NB4 (cell line): ENCODE data around the gene DSCAML1.

Source experiments
- DNase-seq: peaks from one replicate; pipeline ENCODE4 v3.0.0; 2010; ENCODE audit warnings: low read depth
- H3K4me3 ChIP-seq: one replicate; pipeline ENCODE4 v1.5.1; 2011; ENCODE audit warnings: mild to moderate bottlenecking, low read depth, low read length, moderate library complexity
- CTCF ChIP-seq: IDR thresholded peaks from one replicate; pipeline ENCODE4 v1.5.1; 2012; ENCODE audit warnings: low read depth, low read length
- MAX ChIP-seq: IDR thresholded peaks from 2 replicates; pipeline ENCODE4 v1.6.1; 2011; ENCODE audit warnings: low read depth, low read length
- MYC ChIP-seq: IDR thresholded peaks from 2 replicates; pipeline ENCODE4 v1.6.1; 2011; ENCODE audit warnings: low read depth, low read length
- POLR2A ChIP-seq: IDR thresholded peaks from 2 replicates; pipeline ENCODE4 v1.6.1; 2011; ENCODE audit warnings: mild to moderate bottlenecking; ENCODE audit not compliant: insufficient read length; ENCODE audit errors: extremely low read depth

DSCAML1 gene

DNA sequence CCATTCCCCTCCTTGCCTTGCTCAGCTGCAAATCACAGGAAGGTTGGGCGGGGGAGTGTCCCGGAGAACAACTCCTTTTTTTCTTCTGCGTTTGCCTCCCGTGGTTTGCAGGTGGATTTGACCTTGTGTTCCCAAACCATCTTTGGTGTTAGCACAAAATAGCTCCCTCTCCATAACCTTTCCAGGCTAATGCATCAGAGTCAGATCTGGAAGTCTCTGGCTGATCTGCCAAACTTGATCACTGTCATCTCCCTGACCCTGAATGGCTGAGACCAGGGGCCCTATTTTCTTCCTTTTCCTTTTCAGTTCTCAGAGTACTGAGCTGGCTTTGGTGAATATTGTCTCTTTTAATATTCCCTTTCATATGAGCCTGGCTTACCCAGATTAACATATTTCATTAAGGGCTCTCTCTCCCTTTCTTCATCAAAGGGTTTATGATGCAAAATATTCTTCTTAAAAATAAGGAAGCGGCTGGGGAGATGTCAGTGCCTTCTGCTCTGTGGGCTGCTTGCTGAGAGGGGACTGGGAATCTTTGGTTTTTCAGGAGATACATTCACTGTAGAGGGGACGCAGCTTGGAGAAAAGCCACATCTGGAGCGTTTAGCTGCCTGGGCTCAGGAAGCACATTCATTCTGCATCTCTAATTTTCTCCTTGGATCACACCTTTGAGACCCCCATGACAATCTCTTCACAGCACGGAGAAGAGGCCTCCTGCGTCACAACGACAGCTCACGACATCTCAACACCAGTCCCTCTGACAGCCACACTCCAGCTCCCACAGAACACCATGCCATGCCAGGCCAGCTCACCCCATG lies 321.1 kb downstream of the DSCAML1 start:
- TF ChIP-seq MYC = no peak
- TF ChIP-seq POLR2A = no peak
- no peak for DNase-seq
- H3K4me3 ChIP-seq = no peak overlapping the region

GRCh38 chr11:117473481-117474091 lies 323.4 kb downstream of the DSCAML1 start:
- no peak for DNase-seq
- no peak overlapping the region for H3K4me3 ChIP-seq
- TF ChIP-seq POLR2A (no peak), MAX (no peak), MYC (no peak), CTCF (no peak)

DNA sequence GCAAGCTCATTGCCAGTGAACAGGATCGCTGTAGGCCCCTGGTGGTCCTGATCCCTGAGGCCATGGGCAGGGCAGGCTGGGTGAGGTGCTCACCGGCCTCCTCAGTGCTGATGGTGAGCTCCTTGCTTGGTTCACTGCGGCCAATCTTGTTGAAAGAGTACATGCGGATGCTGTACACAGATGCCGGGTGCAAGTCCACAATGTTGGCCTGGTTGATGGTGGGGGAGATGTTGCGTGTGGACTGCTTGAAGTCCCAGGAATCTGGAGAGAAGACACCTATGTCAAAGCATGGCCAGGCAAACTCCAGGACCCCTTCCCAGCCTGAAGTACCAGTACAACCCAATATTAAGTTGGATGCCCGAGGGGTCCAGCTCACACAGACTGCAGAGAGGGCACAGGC lies 325.2 kb downstream of the DSCAML1 start:
- no peak overlapping the region for H3K4me3 ChIP-seq
- TF ChIP-seq MYC (no peak), CTCF (no peak), MAX (no peak), POLR2A (no peak)
- no peak for DNase-seq

GRCh38 chr11:117470576-117470975 lies 326.4 kb downstream of the DSCAML1 start:
- no peak for TF ChIP-seq MYC
- TF ChIP-seq MAX = no peak
- no peak for TF ChIP-seq CTCF
- TF ChIP-seq POLR2A = no peak
- no peak overlapping the region for H3K4me3 ChIP-seq
- no peak for DNase-seq

DNA sequence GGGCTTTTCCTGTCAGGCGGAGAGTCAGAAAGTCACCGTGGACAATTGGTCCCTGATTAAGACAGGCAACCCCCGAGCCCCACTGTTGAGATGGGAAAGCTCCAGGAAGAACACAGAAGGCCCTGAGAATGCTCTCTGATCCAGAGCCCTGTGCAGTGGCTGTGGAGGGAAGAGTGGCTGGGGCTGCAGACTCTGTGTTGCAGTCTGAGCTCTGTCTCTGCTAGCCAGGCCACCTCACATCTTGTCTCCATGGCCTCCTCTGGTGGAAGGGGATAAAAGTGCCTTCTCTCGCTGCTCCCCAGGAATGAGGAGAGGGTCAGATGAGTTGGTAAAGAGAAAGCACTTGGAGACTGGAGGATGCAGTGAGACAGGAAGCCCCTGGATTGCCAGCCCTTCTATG lies 328.1 kb downstream of the DSCAML1 start:
- TF ChIP-seq MAX (no peak), POLR2A (no peak), CTCF (peak; percentile 23)
- no peak for DNase-seq

GRCh38 chr11:117467770-117468169 lies 329.2 kb downstream of the DSCAML1 start:
- no peak for DNase-seq
- TF ChIP-seq MYC = no peak
- TF ChIP-seq POLR2A = no peak
- TF ChIP-seq CTCF = no peak
- TF ChIP-seq MAX = no peak
- no peak overlapping the region for H3K4me3 ChIP-seq

More for the DNA sequence above, 328.1 kb downstream of the DSCAML1 start:
- H3K4me3 ChIP-seq = no peak overlapping the region
